GM23338 (cell line): Measurements from ENCODE around the gene TBX10.

Source experiments
- CREB1 ChIP-seq: fragments of 250-450 bp; sonication (Bioruptor Pico); IDR thresholded peaks from 2 replicates; pipeline ENCODE4 v1.5.0; 2020; ENCODE audit warnings: low read depth, mild to moderate bottlenecking, moderate library complexity
- EZH2 ChIP-seq: fragments of 200-600 bp; sonication (generic); IDR thresholded peaks from one replicate; pipeline ENCODE4 v1.8.0; 2017; ENCODE audit warnings: antibody characterized with exemption, mild to moderate bottlenecking, low read depth; ENCODE audit not compliant: unreplicated experiment
- EZH2phosphoT487 ChIP-seq: fragments of 200-600 bp; sonication (generic); IDR thresholded peaks from one replicate; pipeline ENCODE4 v1.8.1; 2018; ENCODE audit warnings: antibody characterized with exemption; ENCODE audit not compliant: unreplicated experiment
- JUNB ChIP-seq: IDR thresholded peaks from one replicate; pipeline ENCODE4 v1.6.1; 2016; ENCODE audit warnings: antibody characterized with exemption; ENCODE audit not compliant: unreplicated experiment
- POLR2AphosphoS5 ChIP-seq: IDR thresholded peaks from 2 replicates; pipeline ENCODE4 v1.6.1; 2016; ENCODE audit warnings: antibody characterized with exemption, low read depth
- ZNF114 ChIP-seq: fragments of 250-450 bp; sonication (Bioruptor Pico); IDR thresholded peaks from 2 replicates; pipeline ENCODE4 v1.5.0; 2020; ENCODE audit warnings: mild to moderate bottlenecking, moderate library complexity
- ZNF462 ChIP-seq: fragments of 250-450 bp; sonication (Bioruptor Pico); IDR thresholded peaks from 2 replicates; pipeline ENCODE4 v1.5.0; 2020; ENCODE audit warnings: mild to moderate bottlenecking, moderate library complexity
- TF ChIP-seq, protein P1 (sequence below), 2 experiments: fragments of 200-600 bp in 1 of 2; sonication (generic) in 1 of 2; conservative IDR thresholded peaks; 2 replicates each; pipeline versions ENCODE4 v1.5.1 to v1.6.1; 2016 to 2017; ENCODE audit warnings: antibody characterized with exemption in 2 of 2, low read depth in 2 of 2, mild to moderate bottlenecking in 2 of 2, moderate library complexity in 1 of 2
- TF ChIP-seq, protein P2 (sequence below): IDR thresholded peaks from one replicate; pipeline ENCODE4 v1.6.1; 2018; ENCODE audit warnings: antibody characterized with exemption; ENCODE audit not compliant: unreplicated experiment
- TF ChIP-seq, protein P3 (sequence below): IDR thresholded peaks from 2 replicates; pipeline ENCODE4 v1.6.1; 2016; ENCODE audit warnings: antibody characterized with exemption

GRCh38 chr11:67667490-67668191, 28.1 kb upstream of the TBX10 start:
- TF ChIP-seq JUNB = no peak
- TF ChIP-seq, protein P1, sequence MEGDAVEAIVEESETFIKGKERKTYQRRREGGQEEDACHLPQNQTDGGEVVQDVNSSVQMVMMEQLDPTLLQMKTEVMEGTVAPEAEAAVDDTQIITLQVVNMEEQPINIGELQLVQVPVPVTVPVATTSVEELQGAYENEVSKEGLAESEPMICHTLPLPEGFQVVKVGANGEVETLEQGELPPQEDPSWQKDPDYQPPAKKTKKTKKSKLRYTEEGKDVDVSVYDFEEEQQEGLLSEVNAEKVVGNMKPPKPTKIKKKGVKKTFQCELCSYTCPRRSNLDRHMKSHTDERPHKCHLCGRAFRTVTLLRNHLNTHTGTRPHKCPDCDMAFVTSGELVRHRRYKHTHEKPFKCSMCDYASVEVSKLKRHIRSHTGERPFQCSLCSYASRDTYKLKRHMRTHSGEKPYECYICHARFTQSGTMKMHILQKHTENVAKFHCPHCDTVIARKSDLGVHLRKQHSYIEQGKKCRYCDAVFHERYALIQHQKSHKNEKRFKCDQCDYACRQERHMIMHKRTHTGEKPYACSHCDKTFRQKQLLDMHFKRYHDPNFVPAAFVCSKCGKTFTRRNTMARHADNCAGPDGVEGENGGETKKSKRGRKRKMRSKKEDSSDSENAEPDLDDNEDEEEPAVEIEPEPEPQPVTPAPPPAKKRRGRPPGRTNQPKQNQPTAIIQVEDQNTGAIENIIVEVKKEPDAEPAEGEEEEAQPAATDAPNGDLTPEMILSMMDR (conservative IDR thresholded peaks at IDR 0.05; ENCODE audit: low read depth in 2 of 2) = no peak
- no peak for TF ChIP-seq POLR2AphosphoS5
- TF ChIP-seq EZH2phosphoT487 = no peak
- TF ChIP-seq EZH2 = no peak
- TF ChIP-seq, protein P2, sequence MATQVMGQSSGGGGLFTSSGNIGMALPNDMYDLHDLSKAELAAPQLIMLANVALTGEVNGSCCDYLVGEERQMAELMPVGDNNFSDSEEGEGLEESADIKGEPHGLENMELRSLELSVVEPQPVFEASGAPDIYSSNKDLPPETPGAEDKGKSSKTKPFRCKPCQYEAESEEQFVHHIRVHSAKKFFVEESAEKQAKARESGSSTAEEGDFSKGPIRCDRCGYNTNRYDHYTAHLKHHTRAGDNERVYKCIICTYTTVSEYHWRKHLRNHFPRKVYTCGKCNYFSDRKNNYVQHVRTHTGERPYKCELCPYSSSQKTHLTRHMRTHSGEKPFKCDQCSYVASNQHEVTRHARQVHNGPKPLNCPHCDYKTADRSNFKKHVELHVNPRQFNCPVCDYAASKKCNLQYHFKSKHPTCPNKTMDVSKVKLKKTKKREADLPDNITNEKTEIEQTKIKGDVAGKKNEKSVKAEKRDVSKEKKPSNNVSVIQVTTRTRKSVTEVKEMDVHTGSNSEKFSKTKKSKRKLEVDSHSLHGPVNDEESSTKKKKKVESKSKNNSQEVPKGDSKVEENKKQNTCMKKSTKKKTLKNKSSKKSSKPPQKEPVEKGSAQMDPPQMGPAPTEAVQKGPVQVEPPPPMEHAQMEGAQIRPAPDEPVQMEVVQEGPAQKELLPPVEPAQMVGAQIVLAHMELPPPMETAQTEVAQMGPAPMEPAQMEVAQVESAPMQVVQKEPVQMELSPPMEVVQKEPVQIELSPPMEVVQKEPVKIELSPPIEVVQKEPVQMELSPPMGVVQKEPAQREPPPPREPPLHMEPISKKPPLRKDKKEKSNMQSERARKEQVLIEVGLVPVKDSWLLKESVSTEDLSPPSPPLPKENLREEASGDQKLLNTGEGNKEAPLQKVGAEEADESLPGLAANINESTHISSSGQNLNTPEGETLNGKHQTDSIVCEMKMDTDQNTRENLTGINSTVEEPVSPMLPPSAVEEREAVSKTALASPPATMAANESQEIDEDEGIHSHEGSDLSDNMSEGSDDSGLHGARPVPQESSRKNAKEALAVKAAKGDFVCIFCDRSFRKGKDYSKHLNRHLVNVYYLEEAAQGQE = no peak
- no peak for TF ChIP-seq ZNF114 (CRISPR knock-in tag)
- TF ChIP-seq, protein P3, sequence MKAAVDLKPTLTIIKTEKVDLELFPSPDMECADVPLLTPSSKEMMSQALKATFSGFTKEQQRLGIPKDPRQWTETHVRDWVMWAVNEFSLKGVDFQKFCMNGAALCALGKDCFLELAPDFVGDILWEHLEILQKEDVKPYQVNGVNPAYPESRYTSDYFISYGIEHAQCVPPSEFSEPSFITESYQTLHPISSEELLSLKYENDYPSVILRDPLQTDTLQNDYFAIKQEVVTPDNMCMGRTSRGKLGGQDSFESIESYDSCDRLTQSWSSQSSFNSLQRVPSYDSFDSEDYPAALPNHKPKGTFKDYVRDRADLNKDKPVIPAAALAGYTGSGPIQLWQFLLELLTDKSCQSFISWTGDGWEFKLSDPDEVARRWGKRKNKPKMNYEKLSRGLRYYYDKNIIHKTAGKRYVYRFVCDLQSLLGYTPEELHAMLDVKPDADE = no peak
- no peak for TF ChIP-seq CREB1 (CRISPR knock-in tag)
- TF ChIP-seq ZNF462 (CRISPR knock-in tag) = no peak
